ENCODE data around the gene ARHGEF17. TPM values are rescaled to one million over a fixed set of nuclear protein-coding genes. Genes with fewer than 3 reads are reported as not detected.

The ARHGEF17 gene
- total RNA-seq, 1 donor from 2014 or later: 43.3 TPM

DNA sequence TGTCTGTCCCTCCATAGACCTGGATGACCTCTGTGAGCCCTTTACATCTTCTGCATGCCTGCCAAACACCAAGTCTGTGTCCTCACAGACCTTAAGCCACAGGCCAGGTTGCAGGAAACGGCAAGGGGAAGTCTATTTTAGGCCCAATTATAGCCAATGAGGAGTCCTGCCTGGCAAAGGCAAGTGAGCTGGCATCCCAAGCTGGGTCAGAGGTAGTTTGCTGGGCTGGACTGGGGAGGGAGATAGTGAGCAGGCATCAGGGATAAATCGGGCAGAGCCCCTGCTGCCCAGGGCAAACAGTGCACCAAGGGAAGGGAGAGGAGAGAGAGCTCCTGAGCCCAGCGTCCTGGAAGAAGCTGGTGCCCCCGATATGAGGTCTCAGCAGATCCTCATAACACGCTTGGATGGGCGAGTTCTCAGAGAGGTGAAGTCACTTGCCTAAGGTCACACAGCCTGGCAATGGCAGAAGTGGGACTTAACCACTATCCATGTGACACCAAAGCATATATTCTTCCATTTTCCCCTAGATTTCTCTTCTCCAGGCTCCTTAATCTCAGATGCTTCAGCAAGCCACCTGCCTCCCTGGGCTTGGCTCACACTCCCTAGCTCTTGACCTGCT, 64.4 kb downstream of the ARHGEF17 start:
- H3K9me3 Mint-ChIP-seq (ENCODE audit: unreplicated experiment): peaks cover 10% of the 10 kb centered on the region
- no peak overlapping the region for H3K4me3 Mint-ChIP-seq (ENCODE audit: unreplicated experiment)
- peaks cover 8% of the 10 kb centered on the region for H3K4me1 Mint-ChIP-seq (ENCODE audit: low read depth, unreplicated experiment)
- TF ChIP-seq, protein P1, sequence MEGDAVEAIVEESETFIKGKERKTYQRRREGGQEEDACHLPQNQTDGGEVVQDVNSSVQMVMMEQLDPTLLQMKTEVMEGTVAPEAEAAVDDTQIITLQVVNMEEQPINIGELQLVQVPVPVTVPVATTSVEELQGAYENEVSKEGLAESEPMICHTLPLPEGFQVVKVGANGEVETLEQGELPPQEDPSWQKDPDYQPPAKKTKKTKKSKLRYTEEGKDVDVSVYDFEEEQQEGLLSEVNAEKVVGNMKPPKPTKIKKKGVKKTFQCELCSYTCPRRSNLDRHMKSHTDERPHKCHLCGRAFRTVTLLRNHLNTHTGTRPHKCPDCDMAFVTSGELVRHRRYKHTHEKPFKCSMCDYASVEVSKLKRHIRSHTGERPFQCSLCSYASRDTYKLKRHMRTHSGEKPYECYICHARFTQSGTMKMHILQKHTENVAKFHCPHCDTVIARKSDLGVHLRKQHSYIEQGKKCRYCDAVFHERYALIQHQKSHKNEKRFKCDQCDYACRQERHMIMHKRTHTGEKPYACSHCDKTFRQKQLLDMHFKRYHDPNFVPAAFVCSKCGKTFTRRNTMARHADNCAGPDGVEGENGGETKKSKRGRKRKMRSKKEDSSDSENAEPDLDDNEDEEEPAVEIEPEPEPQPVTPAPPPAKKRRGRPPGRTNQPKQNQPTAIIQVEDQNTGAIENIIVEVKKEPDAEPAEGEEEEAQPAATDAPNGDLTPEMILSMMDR (IDR thresholded peaks at IDR 0.05; ENCODE audit: partially characterized antibody, unreplicated experiment): no peak
- no peak for DNase-seq
- H3K36me3 Mint-ChIP-seq (ENCODE audit: unreplicated experiment): no peaks in the 10 kb centered on the region
- H3K27me3 Mint-ChIP-seq (ENCODE audit: unreplicated experiment): peaks cover 8% of the 10 kb centered on the region
- H3K27ac Mint-ChIP-seq (ENCODE audit: unreplicated experiment): no peak overlapping the region

DNA sequence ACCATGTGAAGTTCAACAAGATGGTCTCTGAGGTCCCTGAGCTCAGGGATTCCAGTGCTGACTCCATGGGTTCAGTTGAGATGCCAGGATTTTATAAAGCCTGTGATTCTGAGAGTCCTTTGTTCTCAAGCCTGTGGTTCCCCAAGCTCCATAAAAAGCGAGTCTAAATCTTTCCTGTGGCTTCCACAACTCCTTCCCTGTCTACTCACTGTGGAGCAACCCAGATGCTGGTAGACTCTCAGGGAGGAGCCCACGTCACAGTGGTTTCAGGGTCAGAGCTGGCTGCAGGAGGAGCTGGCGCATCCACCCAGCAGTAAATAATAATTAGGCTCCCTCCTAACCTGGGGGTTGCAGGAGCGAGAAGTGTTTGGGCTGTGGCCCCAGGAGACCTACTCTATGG, 66.1 kb downstream of the ARHGEF17 start:
- H3K4me1 Mint-ChIP-seq (ENCODE audit: low read depth, unreplicated experiment): peaks cover 11% of the 10 kb centered on the region
- H3K9me3 Mint-ChIP-seq (ENCODE audit: unreplicated experiment): peaks cover 14% of the 10 kb centered on the region
- no peak for DNase-seq
- no peak overlapping the region for H3K4me3 Mint-ChIP-seq (ENCODE audit: unreplicated experiment)
- H3K27me3 Mint-ChIP-seq (ENCODE audit: unreplicated experiment): peaks cover 8% of the 10 kb centered on the region
- TF ChIP-seq, protein P1 (IDR thresholded peaks at IDR 0.05; ENCODE audit: partially characterized antibody, unreplicated experiment): no peak
- no peaks in the 10 kb centered on the region for H3K36me3 Mint-ChIP-seq (ENCODE audit: unreplicated experiment)
- no peak overlapping the region for H3K27ac Mint-ChIP-seq (ENCODE audit: unreplicated experiment)

DNA sequence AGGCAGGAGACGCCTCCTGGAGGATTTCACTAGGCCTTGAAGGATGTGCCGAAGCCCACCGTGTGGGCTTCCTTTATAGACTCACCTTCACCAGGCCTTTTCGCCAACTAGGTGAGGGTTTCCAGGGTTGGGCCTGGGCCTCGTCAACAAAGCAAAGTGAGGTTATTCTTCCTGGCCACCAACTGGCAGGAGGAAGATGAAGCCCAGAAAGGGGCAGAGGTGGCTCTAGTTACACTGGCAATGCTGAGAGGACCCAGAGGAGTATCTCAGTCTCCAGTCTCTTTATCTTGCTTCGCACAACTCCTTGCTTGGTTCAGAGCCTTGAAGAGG, 67.7 kb downstream of the ARHGEF17 start:
- DNase-seq: no peak
- H3K27me3 Mint-ChIP-seq (ENCODE audit: unreplicated experiment): peaks cover 4% of the 10 kb centered on the region
- TF ChIP-seq, protein P1 (IDR thresholded peaks at IDR 0.05; ENCODE audit: partially characterized antibody, unreplicated experiment): no peak
- H3K4me1 Mint-ChIP-seq (ENCODE audit: low read depth, unreplicated experiment): peaks cover 11% of the 10 kb centered on the region
- peak overlapping the region; percentile 69 for H3K4me3 Mint-ChIP-seq (ENCODE audit: unreplicated experiment)
- H3K27ac Mint-ChIP-seq (ENCODE audit: unreplicated experiment): no peak overlapping the region
- H3K9me3 Mint-ChIP-seq (ENCODE audit: unreplicated experiment): peaks cover 16% of the 10 kb centered on the region
- H3K36me3 Mint-ChIP-seq (ENCODE audit: unreplicated experiment): no peaks in the 10 kb centered on the region

DNA sequence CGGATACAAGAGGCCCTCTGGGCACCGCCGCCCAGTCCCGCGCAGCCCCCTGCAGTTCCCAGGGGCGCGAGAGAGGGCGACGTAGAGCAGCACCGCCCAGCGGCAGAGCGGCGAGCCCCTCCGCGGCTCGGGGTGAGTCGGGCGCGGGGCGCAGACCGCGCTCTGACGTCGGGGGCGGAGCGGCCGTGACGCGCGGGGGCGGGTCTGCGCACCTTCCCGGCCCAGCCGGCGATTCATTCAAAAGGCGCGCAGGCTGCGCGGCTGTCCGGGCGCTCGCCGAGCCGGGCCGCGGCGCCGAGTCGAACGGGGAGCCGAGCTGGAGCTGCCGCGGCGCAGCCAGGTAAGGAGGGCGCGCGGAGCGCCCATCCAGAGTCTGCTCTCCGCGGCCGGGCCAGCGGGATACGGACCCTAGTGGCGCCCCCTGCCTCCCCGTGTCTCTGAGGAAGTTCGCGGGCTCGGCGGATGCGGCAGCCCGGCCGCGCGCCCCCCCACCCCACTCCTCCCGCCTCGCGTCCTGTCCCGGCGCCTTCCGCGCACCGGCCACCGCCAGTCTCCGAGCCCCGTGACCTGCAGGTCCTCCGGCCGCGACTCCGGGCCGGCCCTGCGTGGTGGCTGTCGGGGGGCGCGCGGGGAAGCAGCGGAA, 68.2 kb downstream of the ARHGEF17 start, which contains the start of gene RELT:
Gene RELT (plus strand): TSS at position 240 of the 643 bp plus-strand sequence. CDS start 12,738 bp downstream, outside the sequence.
- peak; percentile 94 for DNase-seq
- TF ChIP-seq, protein P1 (IDR thresholded peaks at IDR 0.05; ENCODE audit: partially characterized antibody, unreplicated experiment): peak; percentile 86
- H3K27ac Mint-ChIP-seq (ENCODE audit: unreplicated experiment): peak within 1 kb of the TSS; percentile 28
- no peaks in the 10 kb centered on the region for H3K36me3 Mint-ChIP-seq (ENCODE audit: unreplicated experiment)
- peaks cover 4% of the 10 kb centered on the region for H3K27me3 Mint-ChIP-seq (ENCODE audit: unreplicated experiment)
- peaks cover 11% of the 10 kb centered on the region for H3K4me1 Mint-ChIP-seq (ENCODE audit: low read depth, unreplicated experiment)
- peak within 1 kb of the TSS; percentile 82 for H3K4me3 Mint-ChIP-seq (ENCODE audit: unreplicated experiment)
- peaks cover 15% of the 10 kb centered on the region for H3K9me3 Mint-ChIP-seq (ENCODE audit: unreplicated experiment)

Measured in glutamatergic neuron (in vitro differentiated cells).